H54 (cell line): Measurements from ENCODE around the gene NRCAM.
"Not testable (repeated sequence)": the region's sequence is repeated elsewhere in the genome, so short reads cannot be mapped to it uniquely, and the experiment has no call there.

Experiments
- DNase-seq: peaks from one replicate; pipeline ENCODE4 v3.0.0; 2011; ENCODE audit warnings: low spot score, mixed read lengths; ENCODE audit not compliant: insufficient read length
- FAIRE-seq: peaks from 3 replicates; lab custom pipeline; 2011; peaks lifted over from hg19 to GRCh38; lab: Jason Lieb, UNC
- POLR2A ChIP-seq: IDR thresholded peaks from 2 replicates; pipeline ENCODE4 v1.6.1; 2011; ENCODE audit warnings: low read depth, mild to moderate bottlenecking, low read length

Gene NRCAM

DNA sequence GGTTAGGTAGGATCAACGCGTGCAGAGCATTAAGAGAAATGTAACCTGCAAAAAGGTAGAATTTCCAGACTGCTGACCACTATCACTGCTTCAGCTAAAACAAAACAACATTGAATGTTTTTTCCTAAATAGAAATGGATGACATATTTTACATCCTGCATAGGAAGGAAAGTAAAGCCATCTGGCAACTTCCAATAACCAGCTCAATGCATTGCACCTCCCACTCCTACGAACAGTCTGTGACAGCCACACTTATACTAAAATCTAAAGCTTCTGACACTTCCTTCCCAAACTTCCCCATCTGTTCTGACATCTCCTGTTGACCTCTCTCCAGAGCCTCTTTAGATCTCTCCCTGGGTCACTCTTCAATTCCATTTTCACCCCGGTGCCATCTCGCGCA is 47.1 kb downstream of the NRCAM start:
- FAIRE-seq (no peak), DNase-seq (no peak)
- TF ChIP-seq POLR2A: no peak

GRCh38 chr7:108408296-108408991 is 47.8 kb downstream of the NRCAM start:
- no peak for TF ChIP-seq POLR2A
- FAIRE-seq (no peak), DNase-seq (no peak)

- TF ChIP-seq POLR2A: no peak
- no peak for DNase-seq
- FAIRE-seq: no peak
Measured at GRCh38 chr7:108407676-108408075, 48.6 kb downstream of the NRCAM start.

- no peak for TF ChIP-seq POLR2A
- FAIRE-seq: no peak
- DNase-seq: no peak
Measured at GRCh38 chr7:108406222-108406890, 49.9 kb downstream of the NRCAM start.

DNA sequence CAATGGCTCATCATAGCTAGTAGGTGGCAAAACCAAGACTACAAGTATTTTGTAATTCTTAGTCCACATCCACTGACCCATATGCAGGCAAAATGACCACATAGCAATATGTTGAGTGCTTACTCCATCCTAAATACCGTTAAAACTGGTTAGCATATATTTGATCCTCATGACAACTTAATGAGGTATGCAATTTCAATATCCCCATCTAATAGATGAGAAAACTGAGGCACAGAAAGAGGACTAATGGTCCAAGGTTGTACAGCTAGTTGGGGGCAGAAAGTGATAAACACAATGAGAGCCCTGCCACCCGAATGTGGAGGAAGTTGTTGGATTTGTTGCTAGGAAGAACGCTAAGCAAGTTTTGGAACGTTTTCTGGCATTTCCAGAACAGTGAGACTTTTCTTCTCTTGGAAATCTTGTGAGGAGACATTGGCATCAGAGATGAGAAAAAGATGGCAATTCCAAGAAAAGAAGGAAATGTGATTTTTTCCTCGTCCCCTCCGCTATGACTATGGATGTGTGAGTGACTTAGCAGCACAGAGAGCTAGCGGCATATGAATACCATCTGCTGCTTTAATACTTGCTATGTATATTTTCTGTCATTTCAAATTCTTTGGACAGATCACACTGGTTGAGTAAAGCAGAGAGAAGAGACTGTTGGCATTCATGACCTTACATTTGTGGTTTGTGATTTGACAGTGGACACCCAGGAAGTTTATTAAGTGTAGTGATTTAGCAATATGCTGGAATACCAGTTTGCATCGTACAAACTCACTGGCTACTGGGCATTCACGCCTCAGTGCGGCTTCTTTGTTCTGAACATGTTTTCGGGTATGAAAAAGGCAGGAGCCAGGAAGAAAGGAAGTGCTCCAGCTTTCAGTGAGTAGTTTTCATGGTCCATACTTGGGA is 51.5 kb downstream of the NRCAM start:
- FAIRE-seq (no peak), DNase-seq (no peak)
- TF ChIP-seq POLR2A: no peak

DNA sequence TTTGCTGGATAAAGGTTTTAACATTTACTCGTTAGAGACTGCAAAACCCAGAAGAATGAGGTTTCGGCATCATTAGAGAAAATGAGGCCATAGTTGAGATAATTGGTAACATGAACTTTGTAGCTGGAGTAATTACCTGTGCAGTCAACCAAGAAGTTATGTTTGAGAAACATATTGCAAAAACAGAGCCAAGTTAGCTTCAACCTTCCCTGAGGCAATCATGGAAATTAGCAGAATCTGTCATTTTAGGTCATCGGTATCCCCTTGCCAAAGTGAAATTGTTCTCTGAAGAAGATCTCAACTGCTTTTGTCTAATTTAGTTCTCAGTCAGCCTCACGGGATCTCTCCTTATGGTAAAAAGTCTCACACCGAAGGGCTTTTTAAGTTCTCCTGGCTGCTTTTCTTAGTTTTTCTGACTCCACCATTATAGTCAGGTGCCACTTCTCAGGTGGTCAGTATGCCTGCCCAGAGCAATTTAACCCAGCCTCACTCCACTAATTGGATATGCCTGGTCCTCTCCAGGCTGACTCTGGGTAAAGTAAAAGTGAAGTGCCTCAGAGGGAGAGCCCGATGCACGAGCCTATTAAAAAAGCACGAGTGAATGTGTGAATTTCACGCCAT is 52.5 kb downstream of the NRCAM start:
- no peak for TF ChIP-seq POLR2A
- DNase-seq (no peak), FAIRE-seq (no peak)

- no peak for DNase-seq
- FAIRE-seq: no peak
- no peak for TF ChIP-seq POLR2A
Measured at GRCh38 chr7:108402865-108403264, 53.4 kb downstream of the NRCAM start.

GRCh38 chr7:108396080-108396479 is 60.2 kb downstream of the NRCAM start:
- DNase-seq: no peak
- TF ChIP-seq POLR2A: no peak
- no peak for FAIRE-seq

DNA sequence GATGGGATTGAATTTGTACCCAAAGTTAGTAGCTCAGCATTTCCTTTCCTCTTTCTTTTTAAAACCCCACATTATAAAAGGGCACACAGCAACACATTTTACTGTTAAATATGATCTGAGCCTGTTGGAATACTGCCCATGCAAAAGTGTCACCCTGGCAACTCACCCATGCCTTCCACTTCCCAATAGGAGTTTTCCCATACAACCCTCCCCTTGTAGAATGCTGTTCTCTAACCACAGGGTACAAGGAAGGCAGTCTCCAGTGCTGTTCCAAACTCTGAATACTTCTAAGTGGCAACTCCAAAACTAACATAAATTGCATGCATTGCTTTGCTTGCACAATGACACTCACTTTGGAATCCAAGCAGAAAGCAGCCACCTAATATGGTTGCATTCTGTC is 60.8 kb downstream of the NRCAM start:
- no peak for DNase-seq
- no peak for TF ChIP-seq POLR2A
- no peak for FAIRE-seq

- not testable (repeated sequence) for DNase-seq, FAIRE-seq
Measured at GRCh38 chr7:108393097-108393496, 63.1 kb downstream of the NRCAM start.

DNA sequence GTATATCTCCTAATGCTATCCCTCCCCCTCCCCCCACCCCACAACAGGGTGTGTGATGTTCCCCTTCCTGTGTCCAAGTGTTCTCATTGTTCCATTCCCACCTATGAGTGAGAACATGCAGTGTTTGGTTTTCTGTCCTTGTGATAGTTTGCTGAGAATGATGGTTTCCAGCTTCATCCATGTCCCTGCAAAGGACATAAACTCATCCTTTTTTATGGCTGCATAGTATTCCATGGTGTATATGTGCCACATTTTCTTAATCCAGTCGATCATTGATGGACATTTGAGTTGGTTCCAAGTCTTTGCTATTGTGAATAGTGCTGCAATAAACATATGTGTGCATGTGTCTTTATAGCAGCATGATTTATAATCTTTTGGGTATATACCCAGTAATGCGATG is 68.5 kb downstream of the NRCAM start:
- not testable (repeated sequence) for DNase-seq, FAIRE-seq

GRCh38 chr7:108385834-108386422 is 70.3 kb downstream of the NRCAM start:
- DNase-seq (no peak), FAIRE-seq (no peak)
- no peak for TF ChIP-seq POLR2A

GRCh38 chr7:108384716-108385483 is 71.3 kb downstream of the NRCAM start:
- FAIRE-seq: no peak
- TF ChIP-seq POLR2A: no peak
- no peak for DNase-seq
